D721Med (cell line): ENCODE data around the gene DLX5.
A peak's percentile ranks its signal among the peaks of the same experiment; 100 is the strongest.

Experiments used
- DNase-seq: peaks from one replicate; pipeline ENCODE4 v3.0.0; 2011; ENCODE audit warnings: low spot score; ENCODE audit not compliant: insufficient read length
- FAIRE-seq: peaks from 2 replicates; lab custom pipeline; 2011; peaks lifted over from hg19 to GRCh38; lab: Jason Lieb, UNC
- CTCF ChIP-seq: IDR thresholded peaks from 2 replicates; pipeline ENCODE4 v1.5.1; 2012; ENCODE audit warnings: mild to moderate bottlenecking, control low read depth; ENCODE audit not compliant: insufficient read depth; ENCODE audit errors: missing control alignments

Gene DLX5

GRCh38 chr7:97006816-97007582, 17.6 kb downstream of the DLX5 start:
- no peak for DNase-seq
- no peak for TF ChIP-seq CTCF

GRCh38 chr7:97006055-97006815, 18.4 kb downstream of the DLX5 start:
- FAIRE-seq (no peak), DNase-seq (no peak)
- TF ChIP-seq CTCF = no peak

More at GRCh38 chr7:97006816-97007582, 17.6 kb downstream of the DLX5 start:
- FAIRE-seq = no peak

GRCh38 chr7:97005183-97006054, 19.2 kb downstream of the DLX5 start, which contains the start of gene DLX6:
Gene DLX6 (plus strand): TSS chr7:97005553. CDS start chr7:97005978, 425 bp downstream.
- FAIRE-seq (no peak), DNase-seq (peak; percentile 85)
- TF ChIP-seq CTCF = no peak

GRCh38 chr7:97004247-97005182, 20.1 kb downstream of the DLX5 start:
- DNase-seq = no peak
- no peak for TF ChIP-seq CTCF
- FAIRE-seq = no peak

- TF ChIP-seq CTCF = no peak
- DNase-seq (no peak), FAIRE-seq (no peak)
Measured at GRCh38 chr7:97003262-97004246, 21.1 kb downstream of the DLX5 start.
